GM13976 (cell line): ENCODE results near the gene PPP1R12A.
"Not testable (repeated sequence)": the region's sequence is repeated elsewhere in the genome, so short reads cannot be mapped to it uniquely, and the experiment has no call there.

Experiments
- DNase-seq: peaks from one replicate; pipeline ENCODE4 v3.0.0; 2012; ENCODE audit warnings: low spot score
- in situ Hi-C: fragments of 300-500 bp; cut with MboI; formaldehyde crosslinking; loops from one replicate; pipeline ENCODE4 v1.12.0; 2022; ENCODE audit warnings: low sequenced_read_pairs, mixed read lengths, inconsistent platforms; ENCODE audit not compliant: unreplicated experiment
- TF ChIP-seq, protein P1 (sequence below): IDR thresholded peaks from 2 replicates; pipeline ENCODE4 v1.5.1; 2012; ENCODE audit warnings: borderline replicate concordance, mild to moderate bottlenecking; ENCODE audit not compliant: insufficient read depth; ENCODE audit errors: extremely low read depth, missing control alignments, control extremely low read depth

The PPP1R12A gene

DNA sequence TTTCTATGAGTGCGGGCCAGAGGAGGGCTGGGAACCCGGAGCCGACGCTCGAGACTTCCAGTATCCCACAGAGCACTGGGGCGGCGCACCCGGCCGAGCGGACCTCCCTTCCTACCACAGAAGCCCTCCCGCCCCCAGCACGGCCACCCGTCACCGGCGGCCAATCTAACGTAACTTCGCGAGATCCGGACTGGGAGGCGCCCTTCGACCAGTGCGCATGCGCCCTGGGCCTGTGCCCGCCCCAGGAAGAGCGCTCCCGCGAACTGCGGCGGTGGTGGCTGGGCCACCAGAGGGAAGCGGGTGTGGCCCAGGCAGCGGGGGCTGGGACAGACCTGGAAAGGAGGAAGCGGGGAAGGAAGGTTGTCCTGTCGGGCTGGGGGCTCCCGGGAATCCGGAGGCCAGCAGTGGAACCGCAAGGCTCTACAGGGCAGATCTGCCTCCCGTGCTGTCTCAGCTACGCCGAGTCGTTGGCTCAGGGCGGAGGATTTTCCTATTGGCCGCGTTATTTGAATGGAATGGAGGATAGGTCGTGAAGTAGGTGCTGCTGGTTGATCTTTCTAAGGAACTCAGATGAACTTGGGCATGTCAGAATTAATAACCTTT is at the start of gene PPP1R12A:
TSS of gene PPP1R12A (minus strand) at position 77 of the 603 bp plus-strand sequence. CDS start 166 bp downstream, outside the sequence.
- TF ChIP-seq, protein P1, sequence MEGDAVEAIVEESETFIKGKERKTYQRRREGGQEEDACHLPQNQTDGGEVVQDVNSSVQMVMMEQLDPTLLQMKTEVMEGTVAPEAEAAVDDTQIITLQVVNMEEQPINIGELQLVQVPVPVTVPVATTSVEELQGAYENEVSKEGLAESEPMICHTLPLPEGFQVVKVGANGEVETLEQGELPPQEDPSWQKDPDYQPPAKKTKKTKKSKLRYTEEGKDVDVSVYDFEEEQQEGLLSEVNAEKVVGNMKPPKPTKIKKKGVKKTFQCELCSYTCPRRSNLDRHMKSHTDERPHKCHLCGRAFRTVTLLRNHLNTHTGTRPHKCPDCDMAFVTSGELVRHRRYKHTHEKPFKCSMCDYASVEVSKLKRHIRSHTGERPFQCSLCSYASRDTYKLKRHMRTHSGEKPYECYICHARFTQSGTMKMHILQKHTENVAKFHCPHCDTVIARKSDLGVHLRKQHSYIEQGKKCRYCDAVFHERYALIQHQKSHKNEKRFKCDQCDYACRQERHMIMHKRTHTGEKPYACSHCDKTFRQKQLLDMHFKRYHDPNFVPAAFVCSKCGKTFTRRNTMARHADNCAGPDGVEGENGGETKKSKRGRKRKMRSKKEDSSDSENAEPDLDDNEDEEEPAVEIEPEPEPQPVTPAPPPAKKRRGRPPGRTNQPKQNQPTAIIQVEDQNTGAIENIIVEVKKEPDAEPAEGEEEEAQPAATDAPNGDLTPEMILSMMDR, result no peak
- in situ Hi-C loops, result no loop called here
- peak; percentile 94 for DNase-seq

DNA sequence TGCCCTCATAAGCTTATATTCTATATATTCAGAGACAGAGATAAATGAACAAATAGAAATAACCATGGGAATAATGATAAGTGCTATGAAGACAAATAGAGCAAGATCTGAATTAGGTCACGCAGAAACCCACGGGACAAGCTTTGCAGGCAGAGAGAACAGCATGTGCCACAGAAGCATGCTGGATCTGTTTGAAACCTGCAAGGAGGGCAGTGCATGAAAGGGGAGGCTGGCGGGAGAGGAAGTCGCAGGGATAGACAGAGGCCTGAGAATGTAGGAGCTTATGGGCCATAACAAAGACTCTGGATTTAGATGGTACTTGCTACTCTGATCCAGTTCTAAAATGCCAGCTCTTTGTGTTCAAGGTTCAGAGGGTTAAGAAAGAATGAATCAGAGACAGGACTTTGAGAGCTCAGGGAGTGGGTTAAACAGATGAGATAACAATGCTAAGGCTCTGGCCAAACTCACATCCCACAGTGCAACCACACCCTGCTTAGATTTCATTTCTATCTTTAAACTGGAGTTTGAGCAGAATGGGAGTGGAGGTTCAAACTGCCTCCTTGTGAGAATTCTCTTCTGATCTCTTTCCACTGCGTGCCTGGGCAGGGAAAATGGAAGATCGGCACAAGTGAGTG is 49.2 kb upstream of the PPP1R12A start:
- in situ Hi-C loops, result no loop called here
- TF ChIP-seq, protein P1, result no peak
- no peak for DNase-seq

DNA sequence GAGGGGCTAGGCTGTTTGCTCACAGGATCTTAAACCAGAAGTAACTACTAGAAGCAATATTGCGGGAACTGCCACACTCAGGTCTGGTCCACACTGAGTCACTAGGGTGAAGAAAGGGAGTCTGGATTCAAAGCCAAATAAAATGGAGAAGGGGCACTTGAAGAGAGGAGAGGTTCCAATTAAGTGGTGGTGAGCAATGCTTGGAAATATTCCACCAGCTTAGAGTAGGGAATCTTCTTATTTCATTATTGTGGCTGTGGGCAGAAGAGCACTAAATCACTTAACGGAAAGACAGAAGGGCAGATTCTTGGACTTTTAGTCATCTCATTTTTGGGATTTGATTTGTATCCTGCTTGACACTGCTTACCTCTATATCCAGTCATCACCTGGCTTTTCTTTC is 48.6 kb upstream of the PPP1R12A start:
- in situ Hi-C loops, result no loop called here
- DNase-seq, result no peak

DNA sequence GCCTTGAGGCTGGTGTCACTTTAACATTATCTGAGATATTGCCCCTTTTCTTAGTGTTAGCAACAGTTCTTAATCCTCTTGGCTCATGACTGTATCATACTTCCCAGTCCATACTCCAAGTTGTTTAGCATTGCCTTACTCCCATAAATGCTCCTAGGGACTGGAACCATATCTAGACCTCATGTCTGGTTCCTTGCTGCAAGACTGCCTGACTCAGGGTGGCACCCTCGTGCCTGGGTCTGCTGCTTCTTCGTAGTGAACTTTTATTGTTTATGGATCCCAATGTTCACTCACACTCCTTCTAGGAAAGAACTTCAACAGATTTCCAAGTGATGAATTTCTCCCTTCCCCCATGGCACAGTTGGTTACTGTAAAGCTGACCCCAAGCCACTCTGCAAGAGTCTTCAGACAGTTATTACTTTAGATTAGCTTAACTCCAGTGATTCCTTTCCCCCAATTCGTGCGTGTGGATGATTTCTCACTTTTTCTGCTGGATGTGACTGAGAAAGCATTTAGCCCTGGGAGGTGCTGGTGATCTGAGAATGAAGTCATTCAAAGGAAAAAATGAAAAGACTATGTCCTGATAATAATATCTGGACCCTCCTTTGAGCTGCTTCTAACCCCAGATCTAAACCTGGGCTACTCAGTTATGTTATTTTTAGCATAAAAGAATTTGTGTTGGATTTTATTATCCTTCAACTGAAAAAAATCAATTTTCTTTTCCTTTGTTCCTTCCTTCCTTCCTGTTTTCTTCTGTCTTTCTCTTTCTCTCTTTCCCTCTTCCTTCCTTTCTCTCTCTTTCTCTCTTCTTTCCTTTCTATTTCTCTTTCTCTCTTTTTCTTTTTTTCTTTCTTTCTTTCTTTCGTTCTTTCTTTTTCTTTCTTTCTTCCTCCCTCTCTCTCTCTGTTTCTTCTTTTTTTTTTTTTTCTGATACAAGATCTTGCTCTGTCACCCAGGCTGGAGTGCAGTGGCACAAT is 47.5 kb upstream of the PPP1R12A start:
- in situ Hi-C loops, result no loop called here
- TF ChIP-seq, protein P1, result no peak
- no peak for DNase-seq

More for the DNA sequence above, 48.6 kb upstream of the PPP1R12A start:
- TF ChIP-seq, protein P1, result no peak

DNA sequence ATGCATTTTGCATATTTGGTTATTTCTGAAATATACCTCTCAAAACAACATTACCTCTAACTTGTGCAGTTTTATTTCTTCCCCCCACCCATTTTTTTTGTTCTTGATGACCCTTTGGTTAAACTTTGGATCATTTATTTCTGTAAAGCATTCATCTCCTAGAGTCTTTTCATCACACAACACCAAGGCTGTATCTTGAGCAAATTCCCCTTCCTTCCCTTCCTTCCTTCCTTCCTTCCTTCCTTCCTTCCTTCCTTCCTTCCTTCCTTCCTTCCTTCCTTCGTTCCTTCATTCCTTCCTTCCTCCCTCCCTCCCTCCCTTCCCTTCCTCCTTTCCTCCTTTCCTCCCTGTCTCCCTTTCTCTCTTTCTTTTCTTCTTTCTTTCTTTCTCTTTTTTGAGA is 43.8 kb upstream of the PPP1R12A start:
- no peak for DNase-seq
- TF ChIP-seq, protein P1, result no peak
- in situ Hi-C loops, result no loop called here

DNA sequence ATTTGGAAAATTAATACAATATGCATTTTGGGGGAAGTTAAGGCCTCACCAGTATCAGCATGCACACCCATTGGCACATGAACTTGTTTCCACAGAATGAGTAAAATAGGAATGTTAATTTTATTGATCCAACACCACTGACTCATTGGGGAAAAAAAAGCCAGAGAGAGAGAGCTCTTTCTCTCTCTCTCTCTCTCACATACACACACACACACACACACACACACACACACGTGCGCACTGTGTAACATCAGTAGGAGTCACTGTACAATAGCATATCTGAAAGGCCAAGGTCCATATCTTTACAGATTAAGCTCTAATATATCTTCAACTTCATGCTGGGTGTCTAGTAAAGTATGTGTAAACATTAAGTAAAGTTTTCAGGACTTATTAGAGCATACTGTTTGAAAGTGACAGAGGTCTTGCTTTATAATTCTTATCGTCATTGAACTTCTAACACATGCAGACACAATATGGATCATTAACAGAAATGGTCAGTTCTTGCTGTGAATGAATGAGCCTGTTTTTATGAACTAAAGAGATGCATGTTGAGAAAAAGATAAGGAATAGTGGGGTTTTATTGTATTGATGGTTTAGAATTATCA is 43.1 kb upstream of the PPP1R12A start:
- DNase-seq, in situ Hi-C loops: not testable (repeated sequence)

DNA sequence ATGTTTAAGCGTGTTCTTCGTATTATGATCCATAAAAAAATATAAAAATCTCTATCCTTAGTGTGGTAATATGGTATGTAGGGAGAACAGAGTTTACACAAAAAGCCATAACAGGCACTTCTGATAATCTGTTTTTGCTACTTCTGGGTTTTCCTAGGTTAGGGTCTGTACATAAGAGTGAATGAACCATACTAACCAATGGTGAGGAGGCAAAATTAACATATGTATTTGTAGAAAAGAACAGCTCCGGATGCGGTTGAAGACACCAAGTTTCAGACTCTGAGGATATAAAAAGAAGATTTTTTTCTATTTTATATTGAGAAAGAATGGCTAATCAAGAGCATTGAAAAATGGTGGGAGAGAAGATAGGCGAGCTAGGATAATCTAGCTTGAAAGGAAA is 40.2 kb upstream of the PPP1R12A start:
- TF ChIP-seq, protein P1, result no peak
- in situ Hi-C loops, result no loop called here
- no peak for DNase-seq
